IMR-90 (cell line): Measurements from ENCODE around the gene POU2F1. TPM values are rescaled to one million over a fixed set of nuclear protein-coding genes. Genes with fewer than 3 reads are reported as not detected.

Source experiments
- ATAC-seq: fragments of 200-7000 bp; cut with Tn5 transposase; 2 replicates; pipeline ENCODE4 v1.9.1; 2020; ENCODE audit warnings: low read depth, mild to moderate bottlenecking, moderate library complexity
- BruUV-seq: library from RNA; stranded (reverse); fragments of 400-500 nt; replicated peaks from 2 replicates; lab custom pipeline; 2021; lab: Mats Ljungman, UMichigan
- CTCF ChIA-PET: fragments of 300-600 bp; formaldehyde crosslinking; extraction: SDS; loops from one replicate; lab custom pipeline; 2021; ENCODE audit warnings: antibody characterized with exemption; lab: Yijun Ruan, JAX
- POLR2A ChIA-PET: fragments of 300-600 bp; sonication (Branson Sonifier 250); formaldehyde crosslinking; loops from one replicate; lab custom pipeline; 2022; ENCODE audit warnings: antibody characterized with exemption; ENCODE audit not compliant: unreplicated experiment; lab: Charles Lee
- DNase-seq: peaks from one replicate; pipeline ENCODE4 v3.0.0; 2013
- H2AFZ ChIP-seq: replicated peaks from 2 replicates; pipeline ENCODE3; 2013; ENCODE audit warnings: low read length, mild to moderate bottlenecking; ENCODE audit not compliant: poor library complexity
- H2AK5ac ChIP-seq: 2 replicates; pipeline ENCODE4 v1.6.1; 2013; ENCODE audit warnings: low read depth, low read length, inconsistent platforms
- H2AK9ac ChIP-seq: replicated peaks from 2 replicates; pipeline ENCODE3; 2013; ENCODE audit warnings: mild to moderate bottlenecking, low read depth, low read length, moderate library complexity; ENCODE audit not compliant: poor library complexity
- H2BK120ac ChIP-seq: 2 replicates; pipeline ENCODE4 v1.6.1; 2013; ENCODE audit warnings: low read depth, low read length, inconsistent platforms
- H2BK15ac ChIP-seq: 3 replicates; pipeline ENCODE4 v1.6.1; 2013; ENCODE audit warnings: low read depth, low read length, inconsistent platforms
- H2BK20ac ChIP-seq: 2 replicates; pipeline ENCODE4 v1.6.1; 2013; ENCODE audit warnings: low read depth, mild to moderate bottlenecking, inconsistent platforms, low read length, moderate library complexity
- H2BK5ac ChIP-seq: 2 replicates; pipeline ENCODE4 v1.6.1; 2013; ENCODE audit warnings: mild to moderate bottlenecking, low read depth, low read length, inconsistent platforms; ENCODE audit not compliant: poor library complexity, severe bottlenecking
- H3K14ac ChIP-seq: replicated peaks from 2 replicates; pipeline ENCODE4 v1.6.1; 2013; ENCODE audit warnings: low read depth, low read length, inconsistent platforms
- H3K18ac ChIP-seq: 2 replicates; pipeline ENCODE4 v1.6.1; 2013; ENCODE audit warnings: low read depth, low read length, control low read depth
- H3K23ac ChIP-seq: 2 replicates; pipeline ENCODE4 v1.6.1; 2013; ENCODE audit warnings: low read depth, low read length, inconsistent platforms
- H3K27ac ChIP-seq: 2 replicates; pipeline ENCODE4 v1.5.1; 2013; ENCODE audit warnings: mild to moderate bottlenecking, control low read depth, low read length; ENCODE audit not compliant: insufficient read depth
- H3K27me3 ChIP-seq: 2 replicates; pipeline ENCODE4 v1.6.1; 2013; ENCODE audit warnings: low read length; ENCODE audit not compliant: control insufficient read depth, insufficient read depth
- H3K36me3 ChIP-seq: 2 replicates; pipeline ENCODE4 v1.6.1; 2013; ENCODE audit warnings: low read length, mixed read lengths; ENCODE audit not compliant: control insufficient read depth, insufficient read depth
- H3K4ac ChIP-seq: 2 replicates; pipeline ENCODE4 v1.6.1; 2013; ENCODE audit warnings: low read depth, low read length, inconsistent platforms
- H3K4me1 ChIP-seq: 2 replicates; pipeline ENCODE4 v1.6.1; 2013; ENCODE audit warnings: low read length, mixed read lengths; ENCODE audit not compliant: control insufficient read depth, insufficient read depth
- H3K4me2 ChIP-seq: 2 replicates; pipeline ENCODE4 v1.6.1; 2013; ENCODE audit warnings: low read depth, mild to moderate bottlenecking, control low read depth, low read length, moderate library complexity
- H3K4me3 ChIP-seq: 2 replicates; pipeline ENCODE4 v1.5.1; 2013; ENCODE audit warnings: low read depth, mild to moderate bottlenecking, control low read depth, low read length, moderate library complexity; ENCODE audit not compliant: insufficient read depth
- H3K56ac ChIP-seq: 2 replicates; pipeline ENCODE4 v1.6.1; 2013; ENCODE audit warnings: low read length, inconsistent platforms; ENCODE audit not compliant: insufficient read depth; ENCODE audit errors: extremely low read depth
- H3K79me1 ChIP-seq, 2 experiments: 2 replicates each; pipeline ENCODE4 v1.6.1; 2013; ENCODE audit warnings: low read length in 2 of 2, inconsistent platforms in 1 of 2, low read depth in 1 of 2
- H3K9ac ChIP-seq: 2 replicates; pipeline ENCODE4 v1.6.1; 2013; ENCODE audit warnings: low read depth, low read length, control low read depth
- H3K9me1 ChIP-seq: 2 replicates; pipeline ENCODE4 v1.6.1; 2013; ENCODE audit warnings: low read length, inconsistent platforms; ENCODE audit not compliant: insufficient read depth
- H3K9me3 ChIP-seq: 2 replicates; pipeline ENCODE4 v1.6.1; 2013; ENCODE audit warnings: low read length; ENCODE audit not compliant: control insufficient read depth, insufficient read depth
- H4K20me1 ChIP-seq: 2 replicates; pipeline ENCODE4 v1.6.1; 2013; ENCODE audit warnings: low read length, inconsistent platforms; ENCODE audit not compliant: insufficient read depth
- H4K5ac ChIP-seq: 2 replicates; pipeline ENCODE4 v1.6.1; 2013; ENCODE audit warnings: mild to moderate bottlenecking, low read depth, low read length, control low read depth
- H4K8ac ChIP-seq, 2 experiments: 2 replicates each; pipeline ENCODE4 v1.6.1; 2013; ENCODE audit warnings: low read depth in 2 of 2, low read length in 2 of 2, control low read depth in 1 of 2, inconsistent platforms in 1 of 2
- H4K91ac ChIP-seq: 2 replicates; pipeline ENCODE4 v1.6.1; 2013; ENCODE audit warnings: low read depth, low read length, inconsistent platforms; ENCODE audit not compliant: insufficient read depth
- CHD1 ChIP-seq: IDR thresholded peaks from 2 replicates; pipeline ENCODE4 v1.6.1; 2012; ENCODE audit warnings: low read depth, low read length, improper control_type of control experiment
- CTCF ChIP-seq: conservative IDR thresholded peaks from 2 replicates; pipeline ENCODE4 v1.5.1; 2012; ENCODE audit warnings: mild to moderate bottlenecking, low read depth, low read length, improper control_type of control experiment
- FOS ChIP-seq: fragments of 150-350 bp; IDR thresholded peaks from 2 replicates; pipeline ENCODE4 v1.6.1; 2016; ENCODE audit warnings: low read depth, low read length
- MAZ ChIP-seq: IDR thresholded peaks from 2 replicates; pipeline ENCODE4 v1.6.1; 2012; ENCODE audit warnings: low read depth, mild to moderate bottlenecking, low read length, improper control_type of control experiment, moderate library complexity, borderline replicate concordance
- RAD21 ChIP-seq: IDR thresholded peaks from 2 replicates; pipeline ENCODE4 v1.6.1; 2012; ENCODE audit warnings: low read length, improper control_type of control experiment
- RCOR1 ChIP-seq: IDR thresholded peaks from 2 replicates; pipeline ENCODE4 v1.6.1; 2012; ENCODE audit warnings: mild to moderate bottlenecking, low read length, improper control_type of control experiment; ENCODE audit not compliant: insufficient replicate concordance
- RFX5 ChIP-seq: IDR thresholded peaks from 2 replicates; pipeline ENCODE4 v1.8.0; 2012; ENCODE audit warnings: low read depth, mild to moderate bottlenecking, low read length, moderate library complexity
- SMC3 ChIP-seq: fragments of 150-350 bp; IDR thresholded peaks from 2 replicates; pipeline ENCODE4 v1.6.1; 2016; ENCODE audit warnings: low read depth, mild to moderate bottlenecking, antibody characterized with exemption, low read length, moderate library complexity
- WGBS, 2 experiments: methylation state at CpG; one replicate each; pipeline versions ENCODE4 v1.1.5 to v1.1.7; 2013; ENCODE audit warnings: missing lambda C conversion rate in 2 of 2; ENCODE audit not compliant: insufficient read length in 1 of 2; ENCODE audit errors: extremely low coverage in 2 of 2; 5-methylcytosine and 5-hydroxymethylcytosine counted together
- dilution Hi-C: fragments of 300-500 bp; cut with HindIII; formaldehyde crosslinking; loops from one replicate; pipeline ENCODE4 v1.14.3; 2018; ENCODE audit warnings: low sequenced_read_pairs; ENCODE audit not compliant: unreplicated experiment
- in situ Hi-C: fragments of 300-500 bp; cut with MboI; formaldehyde crosslinking; loops from 3 replicates; pipeline ENCODE4 v1.14.3; 2019; ENCODE audit warnings: low sequenced_read_pairs, inconsistent platforms, mixed read lengths
- intact Hi-C: fragments of 100-400 bp; cut with micrococcal nuclease; formaldehyde crosslinking; loops from 2 replicates; pipeline ENCODE4 v1.10.0; 2022
- polyA plus RNA-seq, 3 experiments: library from polyadenylated mRNA; depleted of rRNA; stranded (reverse); fragments of >200 nt; gene quantifications; 2 replicates each; pipeline ENCODE4 v1.2.3, GENCODE V29; 2012; ENCODE audit warnings: low replicate concordance in 1 of 3
- total RNA-seq: library from RNA; depleted of rRNA; stranded (reverse); fragments of >200 nt; gene quantifications from 2 replicates; pipeline ENCODE4 v1.2.3, GENCODE V29; 2012
- TF ChIP-seq, protein P1 (sequence below): fragments of 150-350 bp; IDR thresholded peaks from 2 replicates; pipeline ENCODE4 v1.6.1; 2016; ENCODE audit warnings: low read depth, mild to moderate bottlenecking, low read length, moderate library complexity, borderline replicate concordance
- TF ChIP-seq, protein P2 (sequence below): fragments of 150-350 bp; IDR thresholded peaks from 2 replicates; pipeline ENCODE4 v1.6.1; 2017; ENCODE audit warnings: mild to moderate bottlenecking, antibody characterized with exemption, low read length, low read depth

Gene POU2F1
- total and polyA plus RNA-seq, 2 of the 4 experiments (the other 2 are of a cell fraction): 1.2 to 3.4 TPM

DNA sequence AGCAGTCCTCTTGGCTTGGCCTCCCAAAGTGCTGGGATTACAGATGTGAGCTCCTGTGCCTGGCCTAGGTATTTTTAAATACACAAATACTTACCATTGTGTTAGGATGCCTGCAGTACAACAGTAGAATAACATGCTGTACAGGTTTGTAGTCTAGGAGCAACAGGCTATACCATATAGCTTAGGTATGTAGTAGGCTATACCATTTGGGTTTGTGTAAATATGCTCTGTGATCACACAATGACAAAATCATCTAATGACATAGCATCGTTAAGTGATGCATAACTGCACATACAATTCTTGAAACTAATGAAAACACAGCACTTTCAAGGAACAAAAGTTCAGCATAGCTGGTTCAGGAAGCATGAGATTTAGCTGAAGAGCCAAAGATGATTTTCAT is 12.7 kb downstream of the POU2F1 start:
- peaks cover 20 to 25% of the 10 kb centered on the region in 2 experiments; a peak in 3 of 4 replicates for H3K79me1 ChIP-seq
- H3K27ac ChIP-seq: no peak overlapping the region
- no peak overlapping the region for H3K14ac ChIP-seq
- H3K4me3 ChIP-seq: no peak overlapping the region
- H2AK9ac ChIP-seq: no peak overlapping the region
- H2AFZ ChIP-seq: no peak overlapping the region
- H3K9me1 ChIP-seq: no peaks in the 10 kb centered on the region; the same call in 1 of the 2 replicates
- H3K36me3 ChIP-seq: no peaks in the 10 kb centered on the region
- H2AK5ac ChIP-seq: no peak overlapping the region
- no peak for TF ChIP-seq RCOR1
- TF ChIP-seq, protein P1, sequence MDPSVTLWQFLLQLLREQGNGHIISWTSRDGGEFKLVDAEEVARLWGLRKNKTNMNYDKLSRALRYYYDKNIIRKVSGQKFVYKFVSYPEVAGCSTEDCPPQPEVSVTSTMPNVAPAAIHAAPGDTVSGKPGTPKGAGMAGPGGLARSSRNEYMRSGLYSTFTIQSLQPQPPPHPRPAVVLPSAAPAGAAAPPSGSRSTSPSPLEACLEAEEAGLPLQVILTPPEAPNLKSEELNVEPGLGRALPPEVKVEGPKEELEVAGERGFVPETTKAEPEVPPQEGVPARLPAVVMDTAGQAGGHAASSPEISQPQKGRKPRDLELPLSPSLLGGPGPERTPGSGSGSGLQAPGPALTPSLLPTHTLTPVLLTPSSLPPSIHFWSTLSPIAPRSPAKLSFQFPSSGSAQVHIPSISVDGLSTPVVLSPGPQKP: no peak
- TF ChIP-seq MAZ: no peak
- no peak for TF ChIP-seq SMC3
- TF ChIP-seq RFX5: no peak
- no peak for TF ChIP-seq CTCF
- no peak for TF ChIP-seq RAD21
- no peak for TF ChIP-seq CHD1
- no peak for TF ChIP-seq FOS
- TF ChIP-seq, protein P2, sequence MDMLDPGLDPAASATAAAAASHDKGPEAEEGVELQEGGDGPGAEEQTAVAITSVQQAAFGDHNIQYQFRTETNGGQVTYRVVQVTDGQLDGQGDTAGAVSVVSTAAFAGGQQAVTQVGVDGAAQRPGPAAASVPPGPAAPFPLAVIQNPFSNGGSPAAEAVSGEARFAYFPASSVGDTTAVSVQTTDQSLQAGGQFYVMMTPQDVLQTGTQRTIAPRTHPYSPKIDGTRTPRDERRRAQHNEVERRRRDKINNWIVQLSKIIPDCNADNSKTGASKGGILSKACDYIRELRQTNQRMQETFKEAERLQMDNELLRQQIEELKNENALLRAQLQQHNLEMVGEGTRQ: no peak
- no peak overlapping the region for H2BK15ac ChIP-seq
- no TSS peak for BruUV-seq
- no peak overlapping the region for H2BK120ac ChIP-seq
- ChIA-PET CTCF (interaction anchor here (0.6 to 1.7 kb wide), 3 partner anchors 11 to 415 kb away, joined by 3 to 7 read pairs (median 5); no protein-coding TSS in a partner anchor), POLR2A (interaction anchor here (0.6 kb wide), 1 partner anchor 224 kb away, joined by 3 read pairs; no protein-coding TSS in a partner anchor)
- H3K23ac ChIP-seq: no peak overlapping the region
- H3K9me3 ChIP-seq: no peaks in the 10 kb centered on the region
- H4K91ac ChIP-seq: no peak overlapping the region
- intact Hi-C loops (no loop called here), in situ Hi-C loops (no loop called here), dilution Hi-C loops (no loop called here)
- H2BK20ac ChIP-seq: no peak overlapping the region
- H3K9ac ChIP-seq: no peak overlapping the region
- no peak for ATAC-seq
- H4K8ac ChIP-seq: no peak overlapping the region
- no peak overlapping the region for H2BK5ac ChIP-seq
- no peak overlapping the region for H3K18ac ChIP-seq
- no peak for DNase-seq
- no peak overlapping the region for H3K56ac ChIP-seq
- H4K20me1 ChIP-seq: no peaks in the 10 kb centered on the region; the same call in 1 of the 2 replicates
- H3K4me2 ChIP-seq: no peak overlapping the region
- no peak overlapping the region for H4K5ac ChIP-seq
- H3K4ac ChIP-seq: no peak overlapping the region
- WGBS, 2 experiments: no CpG with 5 or more reads among the region's 1 CpG
- no peaks in the 10 kb centered on the region for H3K4me1 ChIP-seq
- no peaks in the 10 kb centered on the region for H3K27me3 ChIP-seq
